Body of pancreas (tissue), 4 donors: Measurements from ENCODE around the gene CD247.

ENCODE experiments used
- CTCF ChIP-seq, 7 experiments: fragments of 450-650 bp in 4 of 7; fragments of 200-600 bp in 3 of 7; sonication (generic) in 3 of 7; IDR thresholded peaks; one replicate each; pipeline ENCODE4 v1.5.1; 2016 to 2019; ENCODE audit warnings: antibody characterized with exemption in 7 of 7
- POLR2A ChIP-seq, 3 donors: fragments of 450-650 bp; IDR thresholded peaks; one replicate each; pipeline ENCODE4 v1.6.1; 2016; ENCODE audit warnings: antibody characterized with exemption in 3 of 3, mild to moderate bottlenecking in 2 of 3

GRCh38 chr1:167491586-167492461 is 26.5 kb downstream of the CD247 start:
- TF ChIP-seq CTCF (IDR thresholded peaks at IDR 0.05) (no peak), POLR2A (IDR thresholded peaks at IDR 0.05) (no peak)
